ENCODE measurements around the gene RASSF5. TPM values are rescaled to one million over a fixed set of nuclear protein-coding genes. Genes with fewer than 3 reads are reported as not detected.

RASSF5 gene
- polyA plus RNA-seq, 1 donor (not counting 4 experiments of a cell fraction or from before 2014, with no cell fraction given): 2.4 TPM

DNA sequence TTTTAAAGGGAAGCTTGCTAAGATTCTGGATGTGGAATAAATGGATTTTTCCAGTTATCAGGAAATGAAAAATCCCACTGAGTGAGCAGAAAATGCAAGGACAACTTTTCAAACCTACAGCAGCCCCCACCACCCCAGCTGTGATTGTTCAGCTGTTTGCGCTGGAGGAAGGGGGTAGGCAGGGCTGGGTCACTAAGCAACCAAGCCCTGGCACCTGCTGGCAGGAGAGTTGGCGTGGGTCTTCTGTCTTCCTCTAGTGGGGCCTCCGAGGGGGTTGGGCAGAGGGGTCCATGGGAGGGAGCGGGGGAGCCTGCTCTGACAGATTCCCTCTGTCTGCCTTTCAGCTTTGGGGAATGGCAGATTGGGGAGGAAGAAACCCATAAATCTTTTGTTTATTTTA is 59.7 kb downstream of the RASSF5 start:
- Histone ChIP-seq H3K9me3 (ENCODE audit: control insufficient read depth, low read depth, low read length) (no peaks in the 10 kb centered on the region), H3K4me1 (ENCODE audit: control insufficient read depth, extremely low read depth, insufficient read depth, low read length) (peaks cover 3% of the 10 kb centered on the region), H3K79me2 (ENCODE audit: control insufficient read depth, insufficient read depth, low read length) (no peaks in the 10 kb centered on the region), H3K27me3 (ENCODE audit: control insufficient read depth, extremely low read depth, insufficient read depth, low read length) (peaks cover 4% of the 10 kb centered on the region), H3K9me1 (ENCODE audit: control insufficient read depth, extremely low read depth, insufficient read depth, low read length) (no peaks in the 10 kb centered on the region), H3K27ac (ENCODE audit: control insufficient read depth, insufficient read depth, low read length) (no peak overlapping the region), H2AFZ (ENCODE audit: control insufficient read depth, low read length) (no peak overlapping the region), H3K4me2 (ENCODE audit: control insufficient read depth, extremely low read depth, insufficient read depth, low read depth, low read length) (no peak overlapping the region), H3K36me3 (ENCODE audit: control insufficient read depth in 2 of 2, extremely low read depth in 1 of 2, insufficient read depth in 2 of 2, low read length in 2 of 2) (no peaks in the 10 kb centered on the region), H3K4me3 (ENCODE audit: control insufficient read depth in 2 of 3, extremely low read depth in 1 of 3, insufficient read depth in 2 of 3, low read depth in 1 of 3, low read length in 3 of 3) (no peak overlapping the region), H3K9ac (ENCODE audit: control insufficient read depth, extremely low read depth, insufficient read depth, low read length) (no peak overlapping the region), H4K20me1 (ENCODE audit: control insufficient read depth, extremely low read depth, insufficient read depth, low read length) (no peaks in the 10 kb centered on the region)
- FAIRE-seq (no peak), DNase-seq (ENCODE audit: low read depth, low spot score) (no peak)
- TF ChIP-seq, protein P1, sequence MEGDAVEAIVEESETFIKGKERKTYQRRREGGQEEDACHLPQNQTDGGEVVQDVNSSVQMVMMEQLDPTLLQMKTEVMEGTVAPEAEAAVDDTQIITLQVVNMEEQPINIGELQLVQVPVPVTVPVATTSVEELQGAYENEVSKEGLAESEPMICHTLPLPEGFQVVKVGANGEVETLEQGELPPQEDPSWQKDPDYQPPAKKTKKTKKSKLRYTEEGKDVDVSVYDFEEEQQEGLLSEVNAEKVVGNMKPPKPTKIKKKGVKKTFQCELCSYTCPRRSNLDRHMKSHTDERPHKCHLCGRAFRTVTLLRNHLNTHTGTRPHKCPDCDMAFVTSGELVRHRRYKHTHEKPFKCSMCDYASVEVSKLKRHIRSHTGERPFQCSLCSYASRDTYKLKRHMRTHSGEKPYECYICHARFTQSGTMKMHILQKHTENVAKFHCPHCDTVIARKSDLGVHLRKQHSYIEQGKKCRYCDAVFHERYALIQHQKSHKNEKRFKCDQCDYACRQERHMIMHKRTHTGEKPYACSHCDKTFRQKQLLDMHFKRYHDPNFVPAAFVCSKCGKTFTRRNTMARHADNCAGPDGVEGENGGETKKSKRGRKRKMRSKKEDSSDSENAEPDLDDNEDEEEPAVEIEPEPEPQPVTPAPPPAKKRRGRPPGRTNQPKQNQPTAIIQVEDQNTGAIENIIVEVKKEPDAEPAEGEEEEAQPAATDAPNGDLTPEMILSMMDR (optimal IDR thresholded peaks at IDR 0.05 in 1 of 3, IDR thresholded peaks at IDR 0.05 in 1 of 3, conservative IDR thresholded peaks at IDR 0.05 in 1 of 3; ENCODE audit: extremely low read depth in 1 of 3, insufficient read depth in 2 of 3, low read length in 3 of 3): no peak
- TF ChIP-seq EZH2 (IDR thresholded peaks at IDR 0.05; ENCODE audit: low read length): no peak
- dilution Hi-C loops (cut with MboI; ENCODE audit: extremely low pct_ligation_motif_present, low sequenced_read_pairs): no loop called here

DNA sequence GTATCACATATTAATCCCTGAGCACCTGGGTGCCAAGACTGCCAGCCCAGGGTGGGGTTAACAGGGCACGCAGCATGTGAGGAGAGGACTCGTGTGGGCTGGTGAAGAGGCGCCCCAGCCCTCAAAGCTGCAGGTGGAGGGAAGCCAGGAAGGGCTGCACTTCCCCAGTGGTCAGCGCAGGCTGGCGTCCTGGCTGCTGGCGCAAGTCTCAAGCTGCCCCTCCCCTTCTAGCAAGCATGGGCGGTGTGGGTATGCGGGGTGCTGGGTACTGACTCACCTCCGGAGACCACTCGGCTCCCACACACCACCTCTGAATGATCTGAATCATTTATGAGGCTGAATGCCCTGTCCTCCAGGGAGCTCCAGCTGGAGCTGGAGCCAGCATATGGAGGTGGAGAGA is 60.9 kb downstream of the RASSF5 start:
- no peak for DNase-seq (ENCODE audit: low read depth, low spot score)
- no peaks in the 10 kb centered on the region for H3K9me3 ChIP-seq (ENCODE audit: control insufficient read depth, low read depth, low read length)
- peaks cover 4% of the 10 kb centered on the region for H3K27me3 ChIP-seq (ENCODE audit: control insufficient read depth, extremely low read depth, insufficient read depth, low read length)
- no peaks in the 10 kb centered on the region for H3K79me2 ChIP-seq (ENCODE audit: control insufficient read depth, insufficient read depth, low read length)
- no peak overlapping the region for H2AFZ ChIP-seq (ENCODE audit: control insufficient read depth, low read length)
- no peaks in the 10 kb centered on the region for H3K4me1 ChIP-seq (ENCODE audit: control insufficient read depth, extremely low read depth, insufficient read depth, low read length)
- no peak overlapping the region for H3K4me3 ChIP-seq (ENCODE audit: control insufficient read depth in 2 of 3, extremely low read depth in 1 of 3, insufficient read depth in 2 of 3, low read depth in 1 of 3, low read length in 3 of 3)
- TF ChIP-seq EZH2 (IDR thresholded peaks at IDR 0.05; ENCODE audit: low read length): no peak
- TF ChIP-seq, protein P1 (optimal IDR thresholded peaks at IDR 0.05 in 1 of 3, IDR thresholded peaks at IDR 0.05 in 1 of 3, conservative IDR thresholded peaks at IDR 0.05 in 1 of 3; ENCODE audit: extremely low read depth in 1 of 3, insufficient read depth in 2 of 3, low read length in 3 of 3): no peak
- no peak overlapping the region for H3K4me2 ChIP-seq (ENCODE audit: control insufficient read depth, extremely low read depth, insufficient read depth, low read depth, low read length)
- no peaks in the 10 kb centered on the region for H4K20me1 ChIP-seq (ENCODE audit: control insufficient read depth, extremely low read depth, insufficient read depth, low read length)
- H3K9ac ChIP-seq (ENCODE audit: control insufficient read depth, extremely low read depth, insufficient read depth, low read length): no peak overlapping the region
- no peak overlapping the region for H3K27ac ChIP-seq (ENCODE audit: control insufficient read depth, insufficient read depth, low read length)
- no peak for FAIRE-seq
- dilution Hi-C loops (cut with MboI; ENCODE audit: extremely low pct_ligation_motif_present, low sequenced_read_pairs): no loop called here
- no peaks in the 10 kb centered on the region for H3K9me1 ChIP-seq (ENCODE audit: control insufficient read depth, extremely low read depth, insufficient read depth, low read length)
- no peaks in the 10 kb centered on the region for H3K36me3 ChIP-seq (ENCODE audit: control insufficient read depth in 2 of 2, extremely low read depth in 1 of 2, insufficient read depth in 2 of 2, low read length in 2 of 2)

Measured in keratinocyte (primary cell).